IMR-90 (cell line): ENCODE data around the gene CDH13. TPM values are rescaled to one million over a fixed set of nuclear protein-coding genes. Genes with fewer than 3 reads are reported as not detected.

Experiments used
- ATAC-seq: fragments of 200-7000 bp; cut with Tn5 transposase; 2 replicates; pipeline ENCODE4 v1.9.1; 2020; ENCODE audit warnings: low read depth, mild to moderate bottlenecking, moderate library complexity
- BruUV-seq: library from RNA; stranded (reverse); fragments of 400-500 nt; replicated peaks from 2 replicates; lab custom pipeline; 2021; lab: Mats Ljungman, UMichigan
- CTCF ChIA-PET: fragments of 300-600 bp; formaldehyde crosslinking; extraction: SDS; loops from one replicate; lab custom pipeline; 2021; ENCODE audit warnings: antibody characterized with exemption; lab: Yijun Ruan, JAX
- POLR2A ChIA-PET: fragments of 300-600 bp; sonication (Branson Sonifier 250); formaldehyde crosslinking; loops from one replicate; lab custom pipeline; 2022; ENCODE audit warnings: antibody characterized with exemption; ENCODE audit not compliant: unreplicated experiment; lab: Charles Lee
- DNase-seq: peaks from one replicate; pipeline ENCODE4 v3.0.0; 2013
- H2AFZ ChIP-seq: replicated peaks from 2 replicates; pipeline ENCODE3; 2013; ENCODE audit warnings: low read length, mild to moderate bottlenecking; ENCODE audit not compliant: poor library complexity
- H2AK5ac ChIP-seq: 2 replicates; pipeline ENCODE4 v1.6.1; 2013; ENCODE audit warnings: low read depth, low read length, inconsistent platforms
- H2AK9ac ChIP-seq: replicated peaks from 2 replicates; pipeline ENCODE3; 2013; ENCODE audit warnings: mild to moderate bottlenecking, low read depth, low read length, moderate library complexity; ENCODE audit not compliant: poor library complexity
- H2BK120ac ChIP-seq: 2 replicates; pipeline ENCODE4 v1.6.1; 2013; ENCODE audit warnings: low read depth, low read length, inconsistent platforms
- H2BK15ac ChIP-seq: 3 replicates; pipeline ENCODE4 v1.6.1; 2013; ENCODE audit warnings: low read depth, low read length, inconsistent platforms
- H2BK20ac ChIP-seq: 2 replicates; pipeline ENCODE4 v1.6.1; 2013; ENCODE audit warnings: low read depth, mild to moderate bottlenecking, inconsistent platforms, low read length, moderate library complexity
- H2BK5ac ChIP-seq: 2 replicates; pipeline ENCODE4 v1.6.1; 2013; ENCODE audit warnings: mild to moderate bottlenecking, low read depth, low read length, inconsistent platforms; ENCODE audit not compliant: poor library complexity, severe bottlenecking
- H3K14ac ChIP-seq: replicated peaks from 2 replicates; pipeline ENCODE4 v1.6.1; 2013; ENCODE audit warnings: low read depth, low read length, inconsistent platforms
- H3K18ac ChIP-seq: 2 replicates; pipeline ENCODE4 v1.6.1; 2013; ENCODE audit warnings: low read depth, low read length, control low read depth
- H3K23ac ChIP-seq: 2 replicates; pipeline ENCODE4 v1.6.1; 2013; ENCODE audit warnings: low read depth, low read length, inconsistent platforms
- H3K27ac ChIP-seq: 2 replicates; pipeline ENCODE4 v1.5.1; 2013; ENCODE audit warnings: mild to moderate bottlenecking, control low read depth, low read length; ENCODE audit not compliant: insufficient read depth
- H3K27me3 ChIP-seq: 2 replicates; pipeline ENCODE4 v1.6.1; 2013; ENCODE audit warnings: low read length; ENCODE audit not compliant: control insufficient read depth, insufficient read depth
- H3K36me3 ChIP-seq: 2 replicates; pipeline ENCODE4 v1.6.1; 2013; ENCODE audit warnings: low read length, mixed read lengths; ENCODE audit not compliant: control insufficient read depth, insufficient read depth
- H3K4ac ChIP-seq: 2 replicates; pipeline ENCODE4 v1.6.1; 2013; ENCODE audit warnings: low read depth, low read length, inconsistent platforms
- H3K4me1 ChIP-seq: 2 replicates; pipeline ENCODE4 v1.6.1; 2013; ENCODE audit warnings: low read length, mixed read lengths; ENCODE audit not compliant: control insufficient read depth, insufficient read depth
- H3K4me2 ChIP-seq: 2 replicates; pipeline ENCODE4 v1.6.1; 2013; ENCODE audit warnings: low read depth, mild to moderate bottlenecking, control low read depth, low read length, moderate library complexity
- H3K4me3 ChIP-seq: 2 replicates; pipeline ENCODE4 v1.5.1; 2013; ENCODE audit warnings: low read depth, mild to moderate bottlenecking, control low read depth, low read length, moderate library complexity; ENCODE audit not compliant: insufficient read depth
- H3K56ac ChIP-seq: 2 replicates; pipeline ENCODE4 v1.6.1; 2013; ENCODE audit warnings: low read length, inconsistent platforms; ENCODE audit not compliant: insufficient read depth; ENCODE audit errors: extremely low read depth
- H3K79me1 ChIP-seq, 2 experiments: 2 replicates each; pipeline ENCODE4 v1.6.1; 2013; ENCODE audit warnings: low read length in 2 of 2, inconsistent platforms in 1 of 2, low read depth in 1 of 2
- H3K9ac ChIP-seq: 2 replicates; pipeline ENCODE4 v1.6.1; 2013; ENCODE audit warnings: low read depth, low read length, control low read depth
- H3K9me1 ChIP-seq: 2 replicates; pipeline ENCODE4 v1.6.1; 2013; ENCODE audit warnings: low read length, inconsistent platforms; ENCODE audit not compliant: insufficient read depth
- H3K9me3 ChIP-seq: 2 replicates; pipeline ENCODE4 v1.6.1; 2013; ENCODE audit warnings: low read length; ENCODE audit not compliant: control insufficient read depth, insufficient read depth
- H4K20me1 ChIP-seq: 2 replicates; pipeline ENCODE4 v1.6.1; 2013; ENCODE audit warnings: low read length, inconsistent platforms; ENCODE audit not compliant: insufficient read depth
- H4K5ac ChIP-seq: 2 replicates; pipeline ENCODE4 v1.6.1; 2013; ENCODE audit warnings: mild to moderate bottlenecking, low read depth, low read length, control low read depth
- H4K8ac ChIP-seq, 2 experiments: 2 replicates each; pipeline ENCODE4 v1.6.1; 2013; ENCODE audit warnings: low read depth in 2 of 2, low read length in 2 of 2, control low read depth in 1 of 2, inconsistent platforms in 1 of 2
- H4K91ac ChIP-seq: 2 replicates; pipeline ENCODE4 v1.6.1; 2013; ENCODE audit warnings: low read depth, low read length, inconsistent platforms; ENCODE audit not compliant: insufficient read depth
- FOS ChIP-seq: fragments of 150-350 bp; IDR thresholded peaks from 2 replicates; pipeline ENCODE4 v1.6.1; 2016; ENCODE audit warnings: low read depth, low read length
- POLR2A ChIP-seq: IDR thresholded peaks from 2 replicates; pipeline ENCODE4 v1.6.1; 2012; ENCODE audit warnings: mild to moderate bottlenecking, low read depth, low read length
- WGBS, 2 experiments: methylation state at CpG; one replicate each; pipeline versions ENCODE4 v1.1.5 to v1.1.7; 2013; ENCODE audit warnings: missing lambda C conversion rate in 2 of 2; ENCODE audit not compliant: insufficient read length in 1 of 2; ENCODE audit errors: extremely low coverage in 2 of 2; 5-methylcytosine and 5-hydroxymethylcytosine counted together
- dilution Hi-C: fragments of 300-500 bp; cut with HindIII; formaldehyde crosslinking; loops from one replicate; pipeline ENCODE4 v1.14.3; 2018; ENCODE audit warnings: low sequenced_read_pairs; ENCODE audit not compliant: unreplicated experiment
- in situ Hi-C: fragments of 300-500 bp; cut with MboI; formaldehyde crosslinking; loops from 3 replicates; pipeline ENCODE4 v1.14.3; 2019; ENCODE audit warnings: low sequenced_read_pairs, inconsistent platforms, mixed read lengths
- intact Hi-C: fragments of 100-400 bp; cut with micrococcal nuclease; formaldehyde crosslinking; loops from 2 replicates; pipeline ENCODE4 v1.10.0; 2022
- polyA plus RNA-seq, 3 experiments: library from polyadenylated mRNA; depleted of rRNA; stranded (reverse); fragments of >200 nt; gene quantifications; 2 replicates each; pipeline ENCODE4 v1.2.3, GENCODE V29; 2012; ENCODE audit warnings: low replicate concordance in 1 of 3
- total RNA-seq: library from RNA; depleted of rRNA; stranded (reverse); fragments of >200 nt; gene quantifications from 2 replicates; pipeline ENCODE4 v1.2.3, GENCODE V29; 2012
- TF ChIP-seq, protein P1 (sequence below): fragments of 150-350 bp; IDR thresholded peaks from 2 replicates; pipeline ENCODE4 v1.6.1; 2016; ENCODE audit warnings: low read depth, mild to moderate bottlenecking, low read length, moderate library complexity, borderline replicate concordance

Gene CDH13
- total and polyA plus RNA-seq, 2 of the 4 experiments (the other 2 are of a cell fraction): 61.6 to 74.7 TPM

DNA sequence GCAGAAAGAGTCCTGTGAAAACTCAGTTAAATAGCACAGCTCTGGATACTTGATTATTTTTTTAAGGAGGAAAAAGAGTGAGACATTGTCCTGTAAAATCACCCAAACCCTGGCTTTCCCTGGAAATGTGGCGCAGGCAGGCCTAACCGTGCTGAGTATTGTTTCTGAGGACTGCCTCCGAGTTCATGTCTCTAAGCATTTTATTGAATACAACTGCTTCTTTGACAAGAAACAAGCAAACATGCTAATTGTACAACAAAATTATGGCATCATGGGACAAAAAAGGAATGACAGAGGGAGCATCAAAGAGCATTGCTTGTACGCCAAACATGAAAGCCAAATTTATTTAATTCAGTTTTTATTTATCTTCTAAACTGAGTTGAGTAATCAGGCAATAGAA, 1116.5 kb downstream of the CDH13 start:
- DNase-seq (no peak), ATAC-seq (no peak)
- H2BK120ac ChIP-seq: no peak overlapping the region
- dilution Hi-C loops: no loop called here
- no peaks in the 10 kb centered on the region for H3K9me3 ChIP-seq
- no peak overlapping the region for H4K8ac ChIP-seq
- in situ Hi-C loops: no loop called here
- no peak overlapping the region for H2BK20ac ChIP-seq
- TF ChIP-seq FOS (no peak), POLR2A (no peak)
- TF ChIP-seq, protein P1, sequence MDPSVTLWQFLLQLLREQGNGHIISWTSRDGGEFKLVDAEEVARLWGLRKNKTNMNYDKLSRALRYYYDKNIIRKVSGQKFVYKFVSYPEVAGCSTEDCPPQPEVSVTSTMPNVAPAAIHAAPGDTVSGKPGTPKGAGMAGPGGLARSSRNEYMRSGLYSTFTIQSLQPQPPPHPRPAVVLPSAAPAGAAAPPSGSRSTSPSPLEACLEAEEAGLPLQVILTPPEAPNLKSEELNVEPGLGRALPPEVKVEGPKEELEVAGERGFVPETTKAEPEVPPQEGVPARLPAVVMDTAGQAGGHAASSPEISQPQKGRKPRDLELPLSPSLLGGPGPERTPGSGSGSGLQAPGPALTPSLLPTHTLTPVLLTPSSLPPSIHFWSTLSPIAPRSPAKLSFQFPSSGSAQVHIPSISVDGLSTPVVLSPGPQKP: no peak
- H3K23ac ChIP-seq: no peak overlapping the region
- no peak overlapping the region for H2BK5ac ChIP-seq
- H3K36me3 ChIP-seq: no peaks in the 10 kb centered on the region
- no peak overlapping the region for H2AFZ ChIP-seq
- ChIA-PET CTCF (no interaction called here), POLR2A (no interaction called here)
- H4K20me1 ChIP-seq: no peaks in the 10 kb centered on the region
- H3K18ac ChIP-seq: no peak overlapping the region
- no peaks in the 10 kb centered on the region for H3K9me1 ChIP-seq
- no peak overlapping the region for H3K14ac ChIP-seq
- no peaks in the 10 kb centered on the region; the same call in 1 of the 2 replicates for H3K27me3 ChIP-seq
- no peaks in the 10 kb centered on the region for H3K79me1 ChIP-seq
- no peak overlapping the region for H2BK15ac ChIP-seq
- H3K4me1 ChIP-seq: peaks cover 3% of the 10 kb centered on the region
- H4K5ac ChIP-seq: no peak overlapping the region
- no peak overlapping the region for H3K9ac ChIP-seq
- no peak overlapping the region for H3K4me2 ChIP-seq
- intact Hi-C loops: no loop called here
- WGBS, 2 experiments: no CpG with 5 or more reads among the region's 4 CpGs
- H3K27ac ChIP-seq: no peak overlapping the region
- BruUV-seq: no TSS peak
- no peak overlapping the region for H3K56ac ChIP-seq
- H3K4ac ChIP-seq: no peak overlapping the region
- no peak overlapping the region for H2AK9ac ChIP-seq
- no peak overlapping the region for H3K4me3 ChIP-seq
- H4K91ac ChIP-seq: no peak overlapping the region
- no peak overlapping the region for H2AK5ac ChIP-seq
